Left lobe of liver (tissue), 2 donors: ENCODE data around the gene RAB10. TPM values are rescaled to one million over a fixed set of nuclear protein-coding genes. Genes with fewer than 3 reads are reported as not detected.
A peak's percentile ranks its signal among the peaks of the same experiment; 100 is the strongest.
"Not testable (repeated sequence)": the region's sequence is repeated elsewhere in the genome, so short reads cannot be mapped to it uniquely, and the experiment has no call there.

ENCODE experiments used
- ATAC-seq: fragments of 200-7000 bp; cut with Tn5 transposase; one replicate; pipeline ENCODE4 v1.9.1; 2020; ENCODE audit warnings: mild to moderate bottlenecking, moderate library complexity
- DNase-seq: peaks from one replicate; pipeline ENCODE4 v3.0.0-alpha.2; 2020; ENCODE audit warnings: low spot score
- total RNA-seq: library from RNA; stranded (reverse); gene quantifications from one replicate; pipeline ENCODE4 v1.2.1, GENCODE V29; 2021
- donor health status: DM: no; HTN: no; CAD: no; lungs with moderate emphysema.
- donor health status: DM: no; HTN: yes; CAD: no.

The RAB10 gene
- total RNA-seq, 1 donor from 2014 or later, result 49.6 TPM

GRCh38 chr2:26016012-26016705 lies 17.7 kb upstream of the RAB10 start:
- no peak for DNase-seq

GRCh38 chr2:26016706-26017045 lies 17.2 kb upstream of the RAB10 start:
- ATAC-seq, DNase-seq: not testable (repeated sequence)

More at GRCh38 chr2:26016012-26016705, 17.7 kb upstream of the RAB10 start:
- no peak for ATAC-seq

GRCh38 chr2:26017464-26018183 lies 16.3 kb upstream of the RAB10 start:
- no peak for ATAC-seq

GRCh38 chr2:26018184-26019055 lies 15.5 kb upstream of the RAB10 start:
- ATAC-seq (peak; percentile 99), DNase-seq (peak; percentile 82)

More at GRCh38 chr2:26017464-26018183, 16.3 kb upstream of the RAB10 start:
- no peak for DNase-seq

GRCh38 chr2:26020231-26020640 lies 13.6 kb upstream of the RAB10 start:
- ATAC-seq (no peak), DNase-seq (no peak)

GRCh38 chr2:26024260-26024659 lies 9.6 kb upstream of the RAB10 start:
- DNase-seq (no peak), ATAC-seq (no peak)

- ATAC-seq, result no peak
- no peak for DNase-seq
These were observed 8.4 kb upstream of the RAB10 start for GRCh38 chr2:26025509-26025908.

GRCh38 chr2:26028083-26028482 lies 5.8 kb upstream of the RAB10 start:
- DNase-seq, ATAC-seq: not testable (repeated sequence)

GRCh38 chr2:26032586-26033269 lies 1.2 kb upstream of the RAB10 start:
- ATAC-seq, DNase-seq: not testable (repeated sequence)

- ATAC-seq, result peak; percentile 53
- no peak for DNase-seq
These were observed 540 bp upstream of the RAB10 start for GRCh38 chr2:26033270-26033817.

GRCh38 chr2:26034637-26034992 lies 731 bp downstream of the RAB10 start:
- no peak for ATAC-seq
- DNase-seq, result no peak

- DNase-seq (peak; percentile 22), ATAC-seq (no peak)
These were observed 1.3 kb downstream of the RAB10 start for GRCh38 chr2:26035090-26035743.

GRCh38 chr2:26039603-26040323 lies 5.9 kb downstream of the RAB10 start:
- DNase-seq, result no peak
- no peak for ATAC-seq

GRCh38 chr2:26043109-26043508 lies 9.2 kb downstream of the RAB10 start:
- peak; percentile 33 for DNase-seq
- ATAC-seq, result no peak

- DNase-seq, result peak; percentile 75
- peak; percentile 90 for ATAC-seq
These were observed 10.2 kb downstream of the RAB10 start for GRCh38 chr2:26043862-26044696.

GRCh38 chr2:26048791-26049190 lies 14.9 kb downstream of the RAB10 start:
- no peak for ATAC-seq
- DNase-seq, result no peak

- ATAC-seq, result no peak
These were observed 15.8 kb downstream of the RAB10 start for GRCh38 chr2:26049641-26050040.

GRCh38 chr2:26052740-26053139 lies 18.9 kb downstream of the RAB10 start:
- ATAC-seq, result no peak
- DNase-seq, result no peak

More at GRCh38 chr2:26049641-26050040, 15.8 kb downstream of the RAB10 start:
- DNase-seq, result no peak
